ENCODE measurements around the gene NINJ2. TPM values are rescaled to one million over a fixed set of nuclear protein-coding genes. Genes with fewer than 3 reads are reported as not detected.

Gene NINJ2
- polyA plus RNA-seq, 1 donor, result 1.3 TPM

DNA sequence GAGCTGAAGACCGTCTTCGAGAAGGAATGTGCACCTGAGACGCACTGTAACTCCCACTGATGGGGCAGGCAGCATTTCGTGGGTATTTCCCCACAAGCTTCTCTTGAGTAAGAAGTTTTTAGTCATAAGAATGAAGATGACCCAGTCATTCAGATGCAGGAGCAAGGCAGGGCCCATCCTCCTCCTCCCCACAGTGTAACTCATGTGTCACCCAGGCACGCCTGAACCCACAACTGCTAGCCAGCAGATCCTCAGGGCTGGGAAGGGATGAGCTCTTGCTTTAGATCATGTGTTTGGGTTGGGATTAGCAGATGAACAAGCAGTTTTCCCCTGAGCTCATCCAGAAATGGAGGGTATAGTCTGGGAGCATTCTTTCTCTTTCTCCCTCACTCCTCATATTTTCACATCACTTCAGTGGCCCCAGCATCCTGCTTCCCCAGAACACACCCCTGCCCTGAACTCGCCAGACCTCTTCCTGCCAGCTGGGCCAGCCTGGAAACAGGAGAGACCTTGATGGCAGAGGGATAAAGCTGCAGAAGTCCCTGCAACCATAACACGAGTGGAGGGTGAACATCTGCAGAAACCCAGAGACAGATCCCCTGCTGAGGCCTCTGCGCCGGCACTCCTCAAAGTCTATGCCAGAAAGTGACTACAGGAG is 130.2 kb downstream of the NINJ2 start:
- DNase-seq, result no peak

DNA sequence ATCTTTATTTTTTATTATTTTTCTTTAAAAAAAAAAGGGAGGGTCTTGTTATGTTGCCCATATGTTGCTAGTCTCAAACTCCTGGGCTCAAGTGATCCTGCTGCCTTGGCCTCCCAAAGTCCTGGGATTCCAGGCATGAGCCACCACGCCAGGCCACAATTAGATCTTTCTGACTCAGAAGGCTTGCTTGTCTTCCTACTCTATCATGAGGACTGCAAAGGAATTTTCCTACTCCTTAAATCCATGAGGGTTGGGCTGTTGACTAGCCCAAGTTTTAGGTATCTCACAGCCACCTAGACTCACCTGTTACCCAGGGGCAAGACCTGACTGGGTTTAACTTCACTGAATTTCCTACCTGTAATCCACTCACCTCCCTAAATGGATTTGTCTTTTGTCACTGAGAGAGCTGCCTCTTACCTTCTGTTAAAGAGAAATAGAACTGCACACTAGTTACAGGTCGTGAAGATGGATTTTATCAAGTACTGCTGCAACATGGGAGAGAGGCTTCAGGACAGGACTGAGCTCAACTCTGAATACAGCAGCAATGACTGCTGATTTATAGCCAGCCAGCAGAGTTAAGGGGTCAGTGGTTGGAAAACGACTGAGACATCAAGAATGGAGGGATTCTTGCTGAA is 131.2 kb downstream of the NINJ2 start:
- DNase-seq, result no peak

DNA sequence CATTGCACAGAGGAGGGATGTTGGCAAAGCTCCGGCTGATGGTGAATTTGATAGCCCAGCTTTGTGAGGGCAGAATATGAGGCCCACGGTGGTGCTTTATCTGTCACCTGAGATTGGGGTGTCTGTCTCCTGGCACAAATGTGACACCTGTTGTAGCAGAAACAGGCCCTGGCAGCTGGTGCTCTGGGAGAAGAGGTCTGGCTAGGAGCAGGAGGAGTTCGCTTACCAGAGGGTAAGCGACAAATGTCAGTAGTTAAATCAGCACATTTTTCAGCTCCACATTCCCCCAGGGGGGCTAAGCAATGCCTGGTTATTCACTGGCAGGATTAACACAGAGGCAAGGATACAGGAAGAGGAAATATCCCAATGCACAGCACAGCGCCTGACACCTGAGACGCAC is 132.4 kb downstream of the NINJ2 start:
- DNase-seq, result no peak

DNA sequence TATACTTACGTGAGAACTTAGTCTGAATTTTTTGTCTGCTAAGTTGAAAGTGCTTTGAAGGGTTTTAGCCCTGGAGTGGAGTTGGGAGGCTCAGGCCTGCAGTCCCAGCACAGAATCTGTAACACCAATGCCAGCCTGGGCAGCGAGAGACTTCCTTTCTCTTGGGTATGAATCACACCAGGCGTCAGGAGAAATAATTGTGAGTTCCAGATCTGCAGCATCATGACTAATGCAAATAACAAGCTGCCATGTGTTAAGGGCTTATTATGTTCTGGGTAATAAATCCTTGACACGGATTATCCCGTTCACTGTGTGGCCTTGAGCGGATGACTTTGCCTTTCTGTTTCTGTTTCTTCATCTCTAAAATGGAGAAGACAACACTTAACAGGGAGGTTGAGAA is 132.9 kb downstream of the NINJ2 start:
- DNase-seq, result no peak

DNA sequence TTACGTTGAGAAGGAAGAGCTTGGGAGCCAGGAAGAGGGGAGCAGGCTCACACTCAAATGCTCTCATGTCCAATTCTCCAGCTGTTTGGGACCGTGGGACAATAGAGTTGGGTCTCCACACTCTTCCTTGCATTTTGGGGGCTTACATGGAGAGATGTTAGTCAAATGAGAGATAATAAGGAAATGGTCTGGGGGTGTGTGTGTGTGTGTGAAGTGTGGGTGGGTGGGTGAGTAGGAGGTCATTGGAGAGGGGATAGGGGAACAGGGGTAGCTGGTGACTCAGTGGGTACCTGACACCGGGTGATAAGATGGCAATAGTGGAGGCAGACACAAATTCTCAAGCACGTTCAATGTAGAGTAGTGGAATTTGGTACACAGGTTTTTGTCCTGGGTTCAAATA is 135.5 kb downstream of the NINJ2 start:
- no peak for DNase-seq

DNA sequence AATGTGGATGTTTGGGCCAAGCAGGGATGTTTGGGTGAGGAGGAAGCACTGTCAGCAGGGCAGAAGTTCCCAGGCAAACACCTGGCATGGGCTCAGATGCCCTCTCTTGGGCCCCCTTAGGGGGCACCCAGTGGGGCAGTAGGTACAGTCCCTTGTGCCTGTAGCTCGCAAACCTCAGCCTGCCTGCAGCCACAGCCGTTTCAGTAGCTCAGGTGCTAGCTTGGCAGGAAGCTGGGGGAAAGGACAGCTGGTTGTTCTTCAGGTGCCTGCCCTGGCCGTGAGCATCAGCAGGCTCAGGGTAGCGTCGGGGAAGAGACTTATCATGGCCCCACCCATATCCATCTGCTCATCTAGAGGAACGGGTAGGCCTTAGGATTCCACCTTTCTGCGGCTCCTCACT is 136.0 kb downstream of the NINJ2 start:
- no peak for DNase-seq

DNA sequence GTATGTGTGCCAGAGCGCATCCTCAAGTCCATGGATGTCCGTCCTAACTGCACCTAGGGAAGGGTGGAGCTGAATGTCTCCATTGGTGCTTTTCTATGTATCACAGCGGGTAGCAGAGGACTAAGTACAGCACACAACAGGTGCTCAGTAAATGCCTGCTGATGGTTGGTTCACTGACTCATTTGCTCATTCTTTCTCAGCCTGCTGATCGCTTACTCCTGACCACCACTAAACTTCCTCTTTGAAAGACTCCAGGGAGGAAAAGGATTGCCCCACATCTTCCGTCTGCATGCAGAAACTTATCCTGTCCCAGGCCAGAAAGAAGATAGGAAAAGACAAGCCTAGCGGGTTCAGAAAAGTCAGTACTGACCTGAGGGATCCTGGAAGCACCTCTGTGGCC is 137.2 kb downstream of the NINJ2 start:
- DNase-seq, result no peak

DNA sequence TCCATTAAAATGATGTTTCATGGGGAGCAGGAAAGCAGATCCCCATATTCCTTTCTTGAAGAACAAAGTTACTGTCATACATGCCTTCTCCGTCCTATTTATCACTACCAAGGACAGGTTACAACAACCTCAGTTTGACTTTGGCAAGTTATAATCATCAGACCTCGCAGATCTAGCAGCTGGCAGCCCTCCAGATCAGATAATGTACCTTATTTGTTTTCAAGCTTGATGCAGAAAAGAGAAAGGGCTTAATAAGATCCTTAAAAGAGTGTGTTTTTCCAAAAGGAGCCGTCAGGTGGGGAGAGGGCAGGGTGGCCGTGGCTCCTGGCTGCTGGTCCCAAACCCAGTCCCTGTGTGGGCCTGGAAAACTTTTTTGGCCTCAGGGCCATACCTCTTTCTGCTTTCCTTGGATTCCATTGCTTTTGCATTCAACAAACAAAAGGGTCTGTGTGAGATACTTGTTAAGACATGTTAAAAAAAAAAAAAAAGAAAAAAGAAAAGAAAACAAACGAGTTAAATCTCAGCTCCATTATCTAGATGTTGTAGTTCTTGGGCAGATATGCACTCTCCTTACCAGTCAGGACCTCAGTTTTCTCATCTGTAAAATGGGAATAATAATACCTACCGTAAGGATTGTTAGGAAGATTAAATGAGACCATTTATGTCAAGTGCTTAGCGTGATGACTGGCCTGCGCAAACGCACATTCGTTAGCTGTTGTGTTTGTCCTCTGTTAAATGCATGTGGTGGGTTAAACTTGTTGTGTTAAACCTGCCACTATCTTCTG is 138.9 kb downstream of the NINJ2 start:
- no peak for DNase-seq

DNA sequence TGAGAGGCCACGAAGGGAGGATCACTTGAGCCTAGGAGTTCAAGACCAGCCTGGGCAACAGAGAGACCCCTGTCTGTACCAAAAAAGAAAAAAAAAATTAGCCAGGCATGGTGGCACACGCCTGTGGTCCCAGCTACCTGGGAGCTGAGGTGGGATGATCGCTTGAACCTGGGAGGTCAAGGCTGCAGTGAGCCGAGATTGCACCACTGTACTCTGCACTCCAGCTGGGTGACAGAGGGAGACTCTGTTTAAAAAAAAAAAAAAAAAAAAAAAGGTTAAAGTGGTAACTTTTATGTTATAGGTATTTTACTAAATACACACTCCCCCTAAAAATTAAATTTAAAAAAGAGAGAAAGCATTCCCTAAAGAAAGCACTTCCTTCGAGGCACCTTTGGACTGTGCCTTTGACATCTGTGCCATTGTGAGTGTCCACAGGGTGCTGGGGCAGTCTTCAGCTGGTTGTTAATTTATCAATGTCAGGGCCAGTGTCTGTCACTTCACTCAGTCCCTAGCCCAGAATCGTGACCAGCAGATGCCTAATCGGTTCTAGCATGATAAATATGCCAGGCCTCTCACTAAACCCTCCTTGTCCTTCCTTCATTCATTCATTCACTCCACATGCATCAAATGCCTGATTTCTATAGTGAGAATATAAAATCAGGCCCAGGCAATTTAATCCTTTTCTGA is 140.4 kb downstream of the NINJ2 start:
- DNase-seq, result no peak

DNA sequence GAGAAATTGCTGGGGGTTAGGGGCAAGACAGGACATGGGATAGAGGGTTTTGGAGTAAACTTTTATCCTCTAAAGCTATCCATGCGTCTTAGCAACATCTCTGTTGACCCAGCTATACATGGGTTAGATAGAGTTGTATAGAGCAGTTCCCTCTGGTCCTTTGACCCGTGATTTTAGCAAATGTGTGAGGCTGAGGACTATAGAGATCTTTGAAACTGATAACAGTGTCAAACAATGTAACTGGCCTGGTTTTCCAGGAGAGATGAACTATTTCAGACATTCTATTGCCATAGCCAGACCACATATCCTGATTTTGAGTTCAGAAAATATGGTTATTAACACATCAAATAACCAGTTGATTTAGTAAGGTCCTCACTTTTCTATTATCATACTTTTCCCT is 143.1 kb downstream of the NINJ2 start:
- DNase-seq, result no peak

DNA sequence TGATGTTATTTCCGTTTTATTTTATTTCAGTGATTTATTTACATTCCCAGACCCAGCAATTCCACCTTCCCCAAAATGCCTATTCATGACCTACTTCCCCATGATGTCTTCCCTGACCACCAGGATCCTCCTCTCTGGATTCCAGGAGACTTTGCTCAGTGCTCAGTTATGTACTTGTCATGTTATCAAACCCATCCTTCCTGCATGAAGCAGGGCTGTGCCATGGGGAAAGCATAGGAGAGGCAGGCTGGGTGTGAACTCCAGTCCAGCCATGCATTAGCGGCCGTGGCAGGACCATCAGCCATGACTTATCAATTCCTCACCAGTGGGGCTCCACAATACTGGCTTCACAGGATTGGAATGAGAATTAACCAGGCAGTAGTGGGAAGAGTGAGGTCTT is 145.7 kb downstream of the NINJ2 start:
- no peak for DNase-seq

Other genes starting within 250 kb of the NINJ2 start
- 18.3 TPM for gene B4GALNT3, start 203.5 kb downstream of the NINJ2 start, polyA plus RNA-seq (ENCODE audit: insufficient read length)
- 132 TPM for gene WNK1, start 89.1 kb upstream of the NINJ2 start, polyA plus RNA-seq (ENCODE audit: insufficient read length)